ENCODE results near the gene SPEG. TPM values are rescaled to one million over a fixed set of nuclear protein-coding genes. Genes with fewer than 3 reads are reported as not detected.

SPEG gene
- total RNA-seq, 1 experiment from 2014 or later = 55.3 TPM

GRCh38 chr2:219465659-219466561 lies 31.3 kb downstream of the SPEG start:
- no peak for ATAC-seq
- POLR2A ChIA-PET = no interaction called here
- no peak for TF ChIP-seq NR2C2 (CRISPR knock-in tag; IDR thresholded peaks at IDR 0.05)
- TF ChIP-seq HMGXB4 (CRISPR knock-in tag; IDR thresholded peaks at IDR 0.05) = no peak
- TF ChIP-seq NFATC4 (CRISPR knock-in tag; IDR thresholded peaks at IDR 0.05) = no peak
- TF ChIP-seq GRHL2 (CRISPR knock-in tag; IDR thresholded peaks at IDR 0.05; ENCODE audit: insufficient replicate concordance, severe bottlenecking) = no peak
- TF ChIP-seq ETV6 (CRISPR knock-in tag; IDR thresholded peaks at IDR 0.05) = no peak
- TF ChIP-seq FOXP1 (CRISPR knock-in tag; IDR thresholded peaks at IDR 0.05; ENCODE audit: borderline replicate concordance) = no peak
- TF ChIP-seq IRF1 (CRISPR knock-in tag; IDR thresholded peaks at IDR 0.05) = no peak
- no peak for TF ChIP-seq ATF2 (CRISPR knock-in tag; IDR thresholded peaks at IDR 0.05; ENCODE audit: borderline replicate concordance, low read depth)
- no peak for TF ChIP-seq PRRX2 (CRISPR knock-in tag; IDR thresholded peaks at IDR 0.05)
- no peak for TF ChIP-seq ELF4 (CRISPR knock-in tag; IDR thresholded peaks at IDR 0.05; ENCODE audit: low read depth)
- Mint-ChIP-seq H3K4me1 (peaks cover 6% of the 10 kb centered on the region), H3K27me3 (ENCODE audit: low read depth) (no peaks in the 10 kb centered on the region), H3K9me3 (no peaks in the 10 kb centered on the region), H3K27ac (no peak overlapping the region), H3K4me3 (no peak overlapping the region), H3K36me3 (peaks cover 8% of the 10 kb centered on the region; the same call in 1 of the 2 replicates)
- DNase-seq (ENCODE audit: low spot score) = no peak
- CTCF ChIA-PET = interaction anchor here (1.4 to 3.8 kb wide), 3 partner anchors 11 to 63 kb away, joined by 5 to 30 read pairs (median 14); no protein-coding TSS in a partner anchor

- Mint-ChIP-seq H3K9me3 (no peaks in the 10 kb centered on the region), H3K36me3 (peaks cover 8% of the 10 kb centered on the region; the same call in 1 of the 2 replicates), H3K27me3 (ENCODE audit: low read depth) (no peaks in the 10 kb centered on the region; the same call in 1 of the 2 replicates), H3K27ac (peak overlapping the region; percentile 87), H3K4me1 (no peaks in the 10 kb centered on the region), H3K4me3 (no peak overlapping the region)
- ATAC-seq (no peak), DNase-seq (ENCODE audit: low spot score) (no peak)
- TF ChIP-seq STAT6 (CRISPR knock-in tag; conservative IDR thresholded peaks at IDR 0.05; ENCODE audit: low read depth) (no peak), IRF2 (CRISPR knock-in tag; IDR thresholded peaks at IDR 0.05; ENCODE audit: borderline replicate concordance, low read depth) (no peak), ATF6 (CRISPR knock-in tag; IDR thresholded peaks at IDR 0.05) (no peak), TCF7 (CRISPR knock-in tag; IDR thresholded peaks at IDR 0.05; ENCODE audit: low read depth) (0 out of 2 replicates have a peak, but pooled peaks have one; percentile 54), ZNF232 (CRISPR knock-in tag; IDR thresholded peaks at IDR 0.05) (no peak)
- ChIA-PET CTCF (interaction anchor here (0.7 to 35.9 kb wide), 6 partner anchors 9 to 80 kb away, joined by 3 to 2316 read pairs (median 4); partner anchors contain the start of genes ASIC4, CHPF, DNPEP and TMEM198), POLR2A (interaction anchor here (1.0 kb wide), 1 partner anchor 21 kb away, joined by 3 read pairs; no protein-coding TSS in a partner anchor)
Observed at GRCh38 chr2:219466816-219467735, 32.4 kb downstream of the SPEG start.
